PC-9 (cell line): ENCODE measurements around the gene PPP3R1. TPM values are rescaled to one million over a fixed set of nuclear protein-coding genes. Genes with fewer than 3 reads are reported as not detected.

ENCODE experiments used
- BruUV-seq: library from RNA; stranded (reverse); fragments of 400-500 nt; replicated peaks from 2 replicates; lab custom pipeline; 2021; lab: Mats Ljungman, UMichigan
- CTCF ChIA-PET: fragments of 300-600 bp; sonication (Branson Sonifier 250); formaldehyde crosslinking; loops from one replicate; lab custom pipeline; 2022; ENCODE audit warnings: antibody characterized with exemption; lab: Charles Lee
- POLR2A ChIA-PET: fragments of 300-600 bp; sonication (Branson Sonifier 250); formaldehyde crosslinking; loops from one replicate; lab custom pipeline; 2022; ENCODE audit warnings: antibody characterized with exemption; ENCODE audit not compliant: unreplicated experiment; lab: Charles Lee
- DNase-seq, 2 experiments: peaks; one replicate each; pipeline versions ENCODE4 v3.0.0 to v3.0.0-alpha.2; 2015 to 2022; ENCODE audit warnings: mixed read lengths in 1 of 2
- H2AFZ ChIP-seq: fragments of 200-600 bp; sonication (generic); 2 replicates; pipeline ENCODE4 v1.8.1; 2017; ENCODE audit warnings: antibody characterized with exemption
- H3F3A ChIP-seq: fragments of 200-600 bp; sonication (generic); 2 replicates; pipeline ENCODE4 v1.8.1; 2017; ENCODE audit warnings: antibody characterized with exemption, mild to moderate bottlenecking, low read depth; ENCODE audit not compliant: insufficient read depth
- H3K27ac ChIP-seq: fragments of 200-600 bp; sonication (generic); 2 replicates; pipeline ENCODE4 v1.6.1; 2016; ENCODE audit warnings: mixed run types
- H3K27me3 ChIP-seq: fragments of 200-600 bp; sonication (generic); 2 replicates; pipeline ENCODE4 v1.6.1; 2016; ENCODE audit warnings: low read depth, mixed run types; ENCODE audit not compliant: insufficient read depth
- H3K36me3 ChIP-seq: fragments of 200-600 bp; sonication (generic); 2 replicates; pipeline ENCODE4 v1.6.1; 2016; ENCODE audit warnings: low read depth, mixed run types
- H3K4me1 ChIP-seq: fragments of 200-600 bp; sonication (generic); replicated peaks from 2 replicates; pipeline ENCODE4 v1.6.1; 2016; ENCODE audit warnings: mixed run types; ENCODE audit not compliant: insufficient read depth
- H3K4me2 ChIP-seq: fragments of 200-600 bp; sonication (generic); 2 replicates; pipeline ENCODE4 v1.6.1; 2017; ENCODE audit warnings: mixed run types
- H3K4me3 ChIP-seq: fragments of 200-600 bp; sonication (generic); 2 replicates; pipeline ENCODE4 v1.6.1; 2016; ENCODE audit warnings: mixed run types
- H3K79me2 ChIP-seq: fragments of 200-600 bp; sonication (generic); 2 replicates; pipeline ENCODE4 v1.6.1; 2017; ENCODE audit warnings: low read depth, mixed run types
- H3K9me2 ChIP-seq: fragments of 200-600 bp; sonication (generic); 2 replicates; pipeline ENCODE4 v1.8.1; 2017; ENCODE audit warnings: mild to moderate bottlenecking; ENCODE audit not compliant: insufficient read depth
- H3K9me3 ChIP-seq: fragments of 200-600 bp; sonication (generic); 2 replicates; pipeline ENCODE4 v1.8.1; 2016; ENCODE audit warnings: low read depth; ENCODE audit not compliant: insufficient read depth
- H4K20me1 ChIP-seq: fragments of 200-600 bp; sonication (generic); 2 replicates; pipeline ENCODE4 v1.8.1; 2017; ENCODE audit not compliant: insufficient read depth
- CTCF ChIP-seq: fragments of 200-600 bp; sonication (generic); conservative IDR thresholded peaks from 2 replicates; pipeline ENCODE4 v1.6.1; 2017; ENCODE audit warnings: mixed run types, antibody characterized with exemption, mild to moderate bottlenecking, moderate library complexity
- EZH2 ChIP-seq: fragments of 200-600 bp; sonication (generic); IDR thresholded peaks from 2 replicates; pipeline ENCODE4 v1.8.0; 2017; ENCODE audit warnings: antibody characterized with exemption, low read depth
- intact Hi-C: fragments of 100-400 bp; cut with micrococcal nuclease; formaldehyde crosslinking; loops from one replicate; pipeline ENCODE4 v1.10.0; 2022; ENCODE audit not compliant: unreplicated experiment
- total RNA-seq: library from RNA; stranded (reverse); gene quantifications from 2 replicates; pipeline ENCODE4 v1.2.3, GENCODE V29; 2021

PPP3R1 gene
- total RNA-seq, 1 experiment from 2014 or later, result 67.5 TPM

GRCh38 chr2:68187329-68187728, 65.0 kb downstream of the PPP3R1 start:
- Histone ChIP-seq H3K4me1 (peaks cover 7% of the 10 kb centered on the region), H3K27ac (no peak overlapping the region), H3K9me2 (no peaks in the 10 kb centered on the region), H4K20me1 (no peaks in the 10 kb centered on the region; the same call in 1 of the 2 replicates), H3K4me3 (no peak overlapping the region), H3K4me2 (no peak overlapping the region), H3F3A (peaks cover 36% of the 10 kb centered on the region), H3K36me3 (peaks cover 20% of the 10 kb centered on the region; the same call in 1 of the 2 replicates), H2AFZ (no peak overlapping the region), H3K79me2 (peaks cover 52% of the 10 kb centered on the region), H3K27me3 (no peaks in the 10 kb centered on the region), H3K9me3 (no peaks in the 10 kb centered on the region)
- ChIA-PET CTCF (no interaction called here), POLR2A (no interaction called here)
- intact Hi-C loops, result loop anchor here (5.0 kb wide), 1 partner anchor 65 kb away; the partner anchor contains the start of gene PPP3R1
- DNase-seq, result no peak
- BruUV-seq, result no TSS peak
- TF ChIP-seq CTCF, result no peak
- TF ChIP-seq EZH2, result no peak

- no TSS peak for BruUV-seq
- DNase-seq, result peak in 1 of 2 experiments; percentile 27
- Histone ChIP-seq H3K4me1 (no peaks in the 10 kb centered on the region), H3K4me2 (no peak overlapping the region), H2AFZ (no peak overlapping the region), H3K79me2 (peaks cover 35% of the 10 kb centered on the region), H3F3A (peaks cover 33% of the 10 kb centered on the region), H3K36me3 (peaks cover 23% of the 10 kb centered on the region; the same call in 1 of the 2 replicates), H4K20me1 (no peaks in the 10 kb centered on the region; the same call in 1 of the 2 replicates), H3K27ac (no peak overlapping the region), H3K4me3 (no peak overlapping the region), H3K27me3 (no peaks in the 10 kb centered on the region), H3K9me3 (no peaks in the 10 kb centered on the region), H3K9me2 (no peaks in the 10 kb centered on the region)
- intact Hi-C loops, result loop anchor here (5.0 kb wide), 1 partner anchor 67 kb away; the partner anchor contains the start of gene PPP3R1
- ChIA-PET CTCF (interaction anchor here (0.7 kb wide), 1 partner anchor 13 kb away, joined by 3 read pairs; no protein-coding TSS in a partner anchor), POLR2A (interaction anchor here (0.6 kb wide), 1 partner anchor 925 kb away, joined by 4 read pairs; no protein-coding TSS in a partner anchor)
- no peak for TF ChIP-seq EZH2
- TF ChIP-seq CTCF, result peak; percentile 84
These were observed 66.7 kb downstream of the PPP3R1 start for GRCh38 chr2:68185541-68186164.

- ChIA-PET POLR2A (no interaction called here), CTCF (no interaction called here)
- H4K20me1 ChIP-seq, result peaks cover 2% of the 10 kb centered on the region; the same call in 1 of the 2 replicates
- no peaks in the 10 kb centered on the region for H3K27me3 ChIP-seq
- H3K79me2 ChIP-seq, result peaks cover 15% of the 10 kb centered on the region; the same call in 1 of the 2 replicates
- no peak for DNase-seq
- peaks cover 24% of the 10 kb centered on the region; the same call in 1 of the 2 replicates for H3K36me3 ChIP-seq
- no peak overlapping the region for H3K4me3 ChIP-seq
- no peaks in the 10 kb centered on the region for H3K9me3 ChIP-seq
- TF ChIP-seq CTCF, result no peak
- no peak for TF ChIP-seq EZH2
- no peak overlapping the region for H3K4me2 ChIP-seq
- H3K4me1 ChIP-seq, result no peaks in the 10 kb centered on the region
- no peaks in the 10 kb centered on the region for H3K9me2 ChIP-seq
- intact Hi-C loops, result no loop called here
- no TSS peak for BruUV-seq
- H2AFZ ChIP-seq, result no peak overlapping the region
- H3K27ac ChIP-seq, result no peak overlapping the region
- peaks cover 34% of the 10 kb centered on the region for H3F3A ChIP-seq
These were observed 69.4 kb downstream of the PPP3R1 start for GRCh38 chr2:68182902-68183301.
